Keratinocyte (primary cell): ENCODE data around the gene AKAP10. TPM values are rescaled to one million over a fixed set of nuclear protein-coding genes. Genes with fewer than 3 reads are reported as not detected.

Experiments
- polyA plus RNA-seq, 5 experiments: library from polyadenylated mRNA; depleted of rRNA in 3 of 5; stranded (reverse) in 3 of 5; stranded (forward) in 1 of 5; unstranded in 1 of 5; fragments of >200 nt; gene quantifications; 1 replicate in 1 of 5; 2 replicates in 3 of 5; 3 replicates in 1 of 5; pipeline versions ENCODE4 v1.2.1 to v1.2.3, GENCODE V29; 2011 to 2012; ENCODE audit warnings: missing spikeins in 2 of 5, low read depth in 1 of 5, low replicate concordance in 1 of 5
- small RNA-seq, 3 experiments: library from RNA; depleted of rRNA; stranded (forward); fragments of <200 nt; gene quantifications; one replicate each; pipeline ENCODE3, GENCODE V24; 2012; ENCODE audit warnings: low read depth in 3 of 3, low replicate concordance in 1 of 3; ENCODE audit not compliant: insufficient read length in 3 of 3

AKAP10 gene
- polyA plus RNA-seq, 1 donor (not counting 4 experiments of a cell fraction or from before 2014, with no cell fraction given): 30.8 TPM

Small RNA genes lying within 50 kb of the gene (small RNA-seq; reads per million reads assigned to genes)
- 0 reads per million in 3 experiments for gene AC015726.2

Other genes with a start within 250 kb of the AKAP10 start
- gene ALDH3A1, start 229.5 kb downstream of the AKAP10 start, polyA plus RNA-seq: 2.0 to 8.4 TPM (median 5.8 TPM) in 3 replicates
- 16.8 to 23.2 TPM (median 22.1 TPM) in 3 replicates for gene ULK2, start 109.9 kb downstream of the AKAP10 start, polyA plus RNA-seq
- gene SPECC1, start 31.5 kb upstream of the AKAP10 start, polyA plus RNA-seq: 20.6 to 27.4 TPM (median 20.9 TPM) in 3 replicates